ENCODE results near the gene FOXL3.

GRCh38 chr7:264541-265191, 25.3 kb upstream of the FOXL3 start:
- TF ChIP-seq CTCF (IDR thresholded peaks at IDR 0.05) = no peak
- TF ChIP-seq POLR2A (IDR thresholded peaks at IDR 0.05) = no peak

All from uterus (tissue), 2 donors.